IPS-NIHi11 (cell line): ENCODE measurements around the gene IQGAP2.
"Not testable (repeated sequence)": the region's sequence is repeated elsewhere in the genome, so short reads cannot be mapped to it uniquely, and the experiment has no call there.

Source experiments
- DNase-seq: peaks from one replicate; pipeline ENCODE4 v3.0.0; 2012; ENCODE audit warnings: mixed read lengths, low spot score

Gene IQGAP2

DNA sequence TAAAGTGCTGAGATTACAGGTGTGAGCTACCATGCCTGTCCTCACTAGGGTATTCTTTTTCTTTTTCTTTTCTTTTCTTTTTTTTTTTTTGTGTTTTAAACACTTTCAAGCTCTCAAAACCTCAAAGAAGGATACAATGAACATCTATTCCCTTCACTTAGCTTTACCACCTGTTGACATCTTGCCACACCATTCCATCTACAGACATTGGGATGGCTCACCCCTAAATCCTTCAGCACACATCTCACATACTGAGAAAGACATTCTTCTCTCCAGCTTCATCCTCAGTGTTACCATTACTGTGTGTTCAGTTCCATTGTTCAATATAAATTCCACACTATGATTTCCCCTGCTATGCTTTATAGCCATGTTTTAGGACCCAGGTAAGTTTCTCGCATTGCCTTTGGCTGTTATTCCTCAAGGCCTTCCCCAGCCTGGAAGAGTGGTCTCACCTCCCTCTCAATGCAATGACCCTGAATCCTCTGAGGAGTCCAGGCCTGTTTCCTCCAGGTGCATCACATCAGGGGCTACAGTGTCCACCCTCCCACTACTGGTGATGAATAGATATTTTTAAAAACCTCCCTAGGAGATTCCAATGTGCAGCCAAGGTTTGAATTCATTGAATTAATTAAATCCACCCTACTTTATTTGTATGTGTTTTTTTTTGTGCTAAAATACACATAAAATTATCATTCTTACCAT is 16.7 kb downstream of the IQGAP2 start:
- DNase-seq: no peak

DNA sequence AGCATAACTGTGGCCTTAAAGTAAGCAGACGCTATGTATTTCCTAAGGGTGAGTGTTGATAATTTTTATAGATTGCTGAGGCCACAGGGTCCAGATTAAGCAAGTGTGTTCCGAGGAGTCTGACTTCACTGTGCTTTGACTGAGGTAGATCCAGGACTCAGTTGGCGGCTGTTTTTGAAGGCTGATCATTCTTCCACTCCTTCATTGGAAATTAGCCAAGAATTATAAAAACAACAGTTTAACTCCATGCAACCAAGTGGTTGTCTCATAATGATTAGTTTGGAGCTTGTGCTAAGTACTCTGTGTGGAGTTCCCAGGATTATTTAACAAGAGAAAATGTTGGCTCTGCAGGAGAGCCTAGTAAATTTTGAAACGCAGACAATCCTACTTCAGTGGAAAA is 19.1 kb downstream of the IQGAP2 start:
- no peak for DNase-seq

DNA sequence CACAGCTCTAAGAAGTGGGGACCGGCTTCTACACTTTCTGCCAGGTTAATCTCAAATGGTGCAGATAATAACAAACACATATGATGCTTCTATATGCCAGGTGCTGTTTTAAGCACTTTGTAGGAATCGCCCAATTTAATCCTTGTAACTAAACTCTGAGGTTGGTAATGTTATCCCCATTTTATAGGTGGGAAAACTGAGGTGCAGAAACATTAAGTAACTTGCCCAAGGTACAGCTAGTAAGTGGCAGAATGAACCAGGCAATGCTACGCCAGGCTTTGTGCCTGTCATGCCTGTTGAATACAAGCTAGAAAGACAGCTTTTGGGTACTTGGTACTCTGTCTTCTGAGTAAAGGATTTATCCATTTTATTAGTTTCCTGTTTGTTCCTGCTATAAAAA is 19.7 kb downstream of the IQGAP2 start:
- DNase-seq: no peak

DNA sequence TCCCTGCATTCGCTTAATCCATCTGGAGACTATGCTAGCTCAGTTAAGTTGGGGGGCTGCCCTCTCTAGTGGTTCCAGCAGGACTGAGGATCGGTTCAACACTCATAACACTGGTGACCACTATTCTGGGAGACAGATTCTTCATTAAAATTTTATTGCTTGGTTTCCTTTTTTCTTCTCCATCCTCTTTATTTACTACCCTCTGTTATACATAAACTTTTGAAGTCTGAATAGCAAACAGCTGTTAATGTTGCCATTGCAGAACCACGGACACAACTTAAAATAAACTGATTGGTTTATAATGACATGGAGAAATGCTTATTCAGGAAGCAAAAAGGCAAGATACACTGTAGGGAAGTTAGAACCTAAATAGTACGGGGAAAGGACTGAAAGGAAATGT is 22.1 kb downstream of the IQGAP2 start:
- no peak for DNase-seq

DNA sequence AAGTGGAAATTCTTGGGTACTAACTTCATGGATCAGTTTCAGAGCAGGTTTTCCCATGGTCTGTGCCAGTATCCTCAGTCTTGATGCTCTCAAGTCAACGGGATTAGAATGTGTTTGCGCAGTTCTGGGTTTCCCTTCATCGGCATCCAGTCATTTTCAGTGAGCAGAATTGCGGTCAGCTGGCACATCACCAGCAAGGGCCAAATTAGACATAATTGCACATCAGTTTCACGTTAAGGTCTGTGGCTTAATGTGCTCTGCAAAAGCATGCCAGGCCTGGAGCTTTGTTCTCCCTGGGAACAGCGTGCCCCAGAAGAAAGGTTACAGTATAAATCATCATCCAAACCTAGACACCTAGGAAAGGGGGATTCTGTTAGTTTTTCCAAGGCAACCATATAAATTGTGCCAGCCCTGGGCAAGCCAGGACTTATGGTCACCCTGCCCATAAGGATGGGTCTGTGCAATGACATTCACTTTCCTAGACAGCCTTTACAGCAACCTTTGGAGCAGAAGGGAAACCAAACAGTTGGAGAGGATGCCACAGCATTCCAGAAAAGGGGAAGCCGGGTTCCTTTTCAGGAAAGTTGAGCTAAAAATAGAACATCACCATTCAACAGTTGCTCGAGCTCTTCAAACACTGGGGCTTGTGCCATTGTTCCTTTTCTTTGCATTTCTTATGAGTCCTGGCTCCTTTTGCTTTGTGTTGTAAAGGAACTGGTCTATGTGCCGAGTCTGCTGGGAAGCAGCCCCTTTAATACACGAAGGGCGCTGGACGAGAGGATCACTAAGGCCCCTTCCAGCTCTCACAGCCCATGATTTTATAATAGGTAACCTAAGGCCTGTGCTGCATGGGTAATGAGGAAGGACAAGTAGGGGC is 23.1 kb downstream of the IQGAP2 start:
- DNase-seq: peak; percentile 31

DNA sequence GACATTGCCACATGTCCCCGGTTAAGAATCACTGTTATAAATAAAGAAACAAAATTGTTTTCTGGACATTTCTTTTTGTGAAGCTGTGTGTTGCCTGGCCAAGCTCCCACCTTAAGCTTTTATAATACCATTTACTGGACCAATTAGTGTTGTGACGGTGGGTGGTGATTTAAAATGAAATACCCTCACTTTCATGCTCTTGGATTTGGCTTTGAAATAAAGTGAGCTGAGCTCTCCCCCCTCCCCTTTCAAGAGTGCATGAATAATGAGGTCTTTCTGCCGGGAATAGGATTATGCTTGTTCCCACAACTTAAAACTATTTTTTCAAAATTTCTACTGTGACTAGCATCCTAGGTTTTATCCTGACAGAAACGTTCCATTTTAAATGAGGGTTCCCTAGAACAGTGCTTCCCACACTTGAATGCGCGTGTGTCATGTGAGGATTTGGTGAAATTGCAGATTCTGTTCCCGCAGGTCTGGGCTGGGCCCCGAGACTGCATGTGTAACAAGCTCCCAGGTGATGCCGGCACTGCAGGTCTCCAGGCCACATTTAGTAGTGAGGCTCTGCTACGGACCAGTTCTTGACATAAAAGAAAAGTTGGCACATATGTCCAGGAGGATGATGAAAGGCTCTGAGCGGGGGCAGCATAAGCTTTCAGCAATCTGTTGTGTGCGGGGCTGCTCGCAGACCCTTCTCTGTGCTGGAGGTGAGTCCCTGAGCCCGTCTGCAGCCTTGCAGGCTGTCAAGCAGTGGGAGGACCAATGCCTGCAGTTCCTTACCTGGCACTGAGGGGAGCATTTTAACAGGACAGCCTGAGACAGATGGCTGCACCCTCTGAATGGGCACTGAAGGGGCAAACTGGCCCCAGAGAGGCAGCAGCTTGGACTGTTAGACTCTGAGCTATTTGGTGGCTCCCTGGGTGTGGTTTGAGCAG is 24.4 kb downstream of the IQGAP2 start:
- no peak for DNase-seq

DNA sequence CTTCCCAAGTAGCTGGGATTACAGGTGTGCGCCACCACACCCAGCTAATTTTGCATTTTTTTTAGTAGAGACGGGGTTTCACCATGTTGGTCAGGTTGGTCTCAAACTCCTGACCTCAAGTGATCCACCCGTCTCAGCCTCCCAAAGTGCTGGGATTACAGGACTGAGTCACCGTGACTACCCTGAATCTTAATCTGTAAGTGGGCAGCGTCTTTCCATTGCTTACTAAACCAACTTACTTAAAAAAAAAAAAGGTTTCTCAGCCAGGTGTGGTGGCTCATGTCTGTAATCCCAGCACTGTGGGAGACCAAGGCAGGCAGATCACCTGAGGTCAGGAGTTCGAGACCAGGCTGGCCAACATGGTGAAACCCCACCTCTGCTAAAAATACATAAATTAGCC is 25.5 kb downstream of the IQGAP2 start:
- not testable (repeated sequence) for DNase-seq

DNA sequence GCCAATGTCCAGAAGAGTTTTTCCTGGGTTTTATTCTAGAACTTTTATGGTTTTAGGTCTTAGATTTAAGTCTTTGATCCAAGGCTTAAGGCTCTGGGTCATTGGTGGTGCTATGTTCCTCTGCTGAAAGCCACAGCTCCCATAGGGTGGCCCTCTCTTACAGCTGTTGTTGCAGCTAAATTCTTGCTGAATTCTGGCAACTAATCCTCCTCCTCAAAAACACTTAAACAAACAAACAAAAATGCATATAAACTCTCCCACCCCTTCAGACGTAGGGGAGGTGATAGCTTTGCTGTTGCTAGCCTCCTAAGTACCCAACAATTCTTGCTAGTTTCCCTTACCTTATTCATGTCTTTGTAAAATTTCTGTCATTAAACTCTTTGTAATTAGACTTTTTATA is 30.2 kb downstream of the IQGAP2 start:
- DNase-seq: no peak

DNA sequence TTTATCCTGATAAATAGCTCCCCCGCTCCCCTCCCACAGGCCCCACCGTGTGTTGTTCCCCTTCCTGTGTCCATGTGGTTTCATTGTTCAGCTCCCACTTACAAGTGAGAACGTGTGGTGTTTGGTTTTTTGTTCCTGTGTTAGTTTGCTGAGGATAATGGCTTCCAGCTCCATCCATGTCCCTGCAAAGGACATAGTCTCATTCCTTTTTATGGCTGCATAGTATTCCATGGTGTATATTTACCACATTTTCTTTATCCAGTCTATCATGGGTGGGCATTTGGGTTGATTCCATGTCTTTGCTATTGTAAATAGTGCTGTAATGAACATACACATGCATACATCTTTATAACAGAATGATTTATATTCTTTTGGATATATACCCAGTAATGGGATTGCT is 34.4 kb downstream of the IQGAP2 start:
- not testable (repeated sequence) for DNase-seq

DNA sequence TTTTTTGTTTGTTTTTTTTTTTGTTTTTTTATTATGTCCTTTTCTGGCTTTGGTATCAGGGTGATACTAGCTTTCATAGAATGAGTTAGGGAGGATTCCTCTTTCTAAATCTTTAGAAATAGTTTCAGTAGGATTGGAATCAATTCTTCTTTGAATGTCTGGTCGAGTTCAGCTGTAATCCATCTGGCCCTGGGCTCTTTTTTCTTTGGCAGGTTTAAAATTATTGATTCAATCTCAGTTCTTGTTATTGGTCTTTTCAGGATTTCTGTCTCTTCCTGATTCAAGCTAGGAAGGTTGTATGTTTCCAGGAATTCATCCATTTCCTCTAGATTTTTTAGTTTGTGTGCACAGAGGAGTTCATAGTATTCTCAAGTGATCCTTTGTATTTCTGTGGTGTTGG is 34.9 kb downstream of the IQGAP2 start:
- no peak for DNase-seq

DNA sequence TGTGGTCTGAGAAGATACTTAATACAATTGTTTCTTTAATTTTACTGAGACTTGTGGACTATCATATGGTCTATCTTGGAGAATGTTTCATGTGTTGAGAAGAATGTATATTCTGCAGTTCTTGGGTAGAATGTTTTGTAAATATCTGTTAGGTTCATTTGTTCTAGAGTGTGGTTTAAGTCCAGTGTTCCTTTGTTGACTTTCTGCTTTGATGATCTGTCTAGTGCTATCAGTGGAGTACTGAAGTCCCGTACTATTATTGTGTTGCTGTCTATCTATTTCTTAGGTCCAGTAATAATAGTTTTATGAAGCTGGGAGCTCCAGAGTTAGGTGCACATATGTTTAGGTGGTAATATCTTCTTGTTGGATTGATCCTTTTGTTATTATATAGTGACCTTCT is 36.1 kb downstream of the IQGAP2 start:
- no peak for DNase-seq

DNA sequence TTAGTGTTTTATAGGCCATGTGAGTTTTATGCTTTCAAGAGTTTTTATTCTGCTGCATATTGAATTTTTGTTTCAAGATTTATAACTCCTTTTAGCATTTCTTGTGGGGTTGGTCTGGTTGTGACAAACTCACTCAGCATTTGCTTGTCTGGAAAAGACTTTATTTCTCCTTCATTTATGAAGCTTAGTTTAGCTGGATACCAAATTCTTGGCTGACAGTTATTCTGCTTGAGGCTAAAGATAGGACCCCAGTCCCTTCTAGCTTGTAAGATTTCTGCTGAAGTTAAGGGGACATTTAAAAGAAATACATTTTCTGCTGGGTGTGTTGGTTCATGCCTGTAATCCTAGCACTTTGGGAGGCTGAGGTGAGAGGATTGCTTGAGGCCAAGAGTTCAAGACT is 36.8 kb downstream of the IQGAP2 start:
- no peak for DNase-seq

DNA sequence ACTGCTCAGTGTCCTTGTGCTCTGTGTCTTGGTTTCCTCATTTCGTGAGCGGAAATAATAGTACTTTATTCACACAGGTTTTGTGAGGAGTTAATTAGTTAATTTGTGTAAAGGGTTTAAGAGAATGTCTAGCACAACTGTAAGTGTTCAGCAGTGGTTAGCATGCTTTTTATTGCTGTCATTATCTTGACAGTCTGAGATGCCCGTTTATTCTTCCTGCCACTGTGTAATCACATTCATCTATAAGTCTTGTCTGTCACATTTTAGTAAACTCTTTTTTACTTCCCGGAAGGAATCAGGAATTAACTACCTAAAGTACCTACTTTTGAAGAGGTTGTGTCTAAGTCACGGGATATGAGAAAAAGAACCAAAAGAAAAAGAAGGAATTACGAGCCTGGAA is 38.0 kb downstream of the IQGAP2 start:
- no peak for DNase-seq

DNA sequence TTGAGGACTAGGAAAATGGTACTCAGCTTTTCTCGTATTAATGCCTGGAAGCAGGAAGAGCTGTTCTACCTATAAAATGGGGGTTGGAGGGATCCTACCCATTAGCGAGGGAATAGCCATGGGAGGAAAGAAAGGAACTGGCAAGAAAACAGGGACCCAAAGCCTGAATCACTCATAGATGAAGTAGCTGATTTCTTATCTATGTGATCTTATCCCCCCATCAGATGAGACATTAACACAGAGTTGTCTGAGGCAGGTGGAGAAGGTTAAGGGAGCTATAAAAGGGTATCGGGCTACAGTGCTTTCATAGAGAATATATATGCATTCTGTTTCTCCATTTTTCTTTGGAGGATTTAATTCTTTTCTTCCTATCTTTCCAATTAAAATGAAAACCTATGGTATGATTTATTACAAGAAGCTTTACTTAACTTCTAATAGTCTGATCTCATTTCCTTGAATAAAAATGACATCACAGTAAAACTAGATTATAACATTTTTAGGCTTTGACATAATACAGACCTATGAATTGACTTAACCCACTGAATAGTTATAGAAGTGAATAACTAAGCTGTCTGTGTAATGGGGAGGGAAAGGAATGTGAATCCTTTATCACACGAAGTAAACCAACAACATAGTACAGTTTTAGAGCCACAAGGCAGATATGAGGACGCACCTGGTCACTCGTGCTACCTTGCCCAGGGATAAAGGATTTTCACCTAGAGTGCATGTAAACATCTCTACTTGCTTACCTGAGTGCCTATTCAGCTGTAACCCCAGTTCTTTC is 39.0 kb downstream of the IQGAP2 start:
- DNase-seq: no peak

DNA sequence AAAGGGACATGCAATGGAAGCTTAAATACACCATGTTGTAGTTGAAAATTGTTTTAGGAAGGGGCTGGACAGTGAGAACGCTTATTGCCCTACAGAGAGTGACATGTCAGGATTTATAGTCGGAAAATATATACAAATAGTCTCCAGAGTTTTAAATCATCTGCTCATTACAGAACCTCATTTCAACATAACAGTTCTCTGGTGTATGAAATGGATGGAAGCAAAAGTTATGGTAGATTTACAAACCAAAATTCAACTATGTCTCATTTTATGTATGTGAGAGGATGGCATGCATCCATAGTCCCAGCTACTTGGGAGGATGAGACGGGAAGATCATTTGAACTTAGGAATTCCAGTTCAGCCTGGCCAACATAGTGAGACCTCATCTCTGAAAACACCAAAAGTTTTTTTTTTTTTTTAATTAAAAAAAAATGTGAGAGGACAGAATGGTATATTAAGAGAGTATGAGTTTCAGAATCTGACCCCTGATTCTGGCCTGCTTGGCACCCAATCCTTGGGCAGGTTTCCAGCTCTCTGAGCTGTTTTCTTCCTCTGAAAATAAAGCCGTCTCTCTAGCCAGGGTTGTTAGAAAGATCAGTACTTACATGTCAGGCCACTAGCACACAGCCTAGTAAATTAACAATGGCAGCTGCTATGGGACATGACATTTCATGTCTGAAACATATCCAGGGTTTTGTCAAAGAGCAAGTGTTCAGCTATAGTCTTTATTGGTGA is 40.1 kb downstream of the IQGAP2 start:
- DNase-seq: no peak

DNA sequence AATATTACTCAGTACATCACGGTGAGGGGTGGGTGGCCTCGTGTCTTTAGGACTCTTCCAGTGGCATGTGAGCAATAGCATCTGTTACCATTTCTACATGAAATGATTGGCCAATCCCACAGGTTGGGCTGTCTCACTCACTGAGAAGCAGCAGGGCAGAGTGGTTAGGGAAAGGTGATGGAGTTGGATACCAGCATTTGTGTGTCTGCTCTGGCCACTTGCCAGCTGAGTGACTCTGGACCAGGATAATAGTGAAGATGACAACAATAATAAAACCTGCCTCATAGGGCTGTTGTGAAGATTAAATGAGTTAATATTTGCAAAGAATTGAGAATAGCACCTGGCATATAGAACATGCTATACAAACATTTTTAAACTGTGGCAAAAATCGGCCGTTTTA is 42.0 kb downstream of the IQGAP2 start:
- DNase-seq: no peak

DNA sequence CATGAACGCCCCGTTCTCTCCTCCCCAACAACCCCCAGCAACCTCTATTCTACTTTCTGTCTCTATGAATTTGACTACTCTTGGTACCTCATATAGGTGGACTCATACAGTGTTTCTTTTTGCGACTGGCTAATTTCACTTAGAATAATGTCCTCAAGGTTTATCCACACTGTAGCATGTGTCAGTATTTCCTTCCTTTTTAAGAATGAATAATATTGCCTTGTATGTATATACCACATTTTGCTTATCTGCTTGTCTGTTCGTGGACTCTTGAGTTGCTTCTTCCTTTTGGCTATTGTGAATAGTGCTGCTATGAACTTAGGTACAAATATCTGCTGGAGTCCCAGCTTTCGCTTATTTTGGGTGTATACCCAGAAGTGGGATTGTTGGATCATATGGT is 42.7 kb downstream of the IQGAP2 start:
- DNase-seq: no peak

DNA sequence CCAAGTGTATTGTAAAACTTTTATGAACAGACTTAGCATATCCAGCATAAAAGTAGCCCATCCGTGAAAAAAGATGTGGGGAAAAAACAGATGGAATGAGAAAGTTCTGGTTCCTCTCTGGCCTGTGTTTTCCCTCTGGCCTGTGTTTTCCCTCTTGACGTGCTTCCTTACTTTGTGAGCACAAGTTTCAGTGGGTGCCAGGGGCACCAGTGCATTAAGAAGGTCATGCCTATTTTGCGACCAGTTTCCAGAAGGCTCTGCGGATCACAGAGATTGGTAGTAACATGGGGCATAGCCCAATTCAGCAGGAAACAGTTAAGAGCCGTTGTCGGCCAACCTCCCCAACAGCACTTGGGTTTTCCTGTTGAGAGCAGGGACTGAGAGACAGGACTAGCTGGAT is 43.7 kb downstream of the IQGAP2 start:
- DNase-seq: no peak

DNA sequence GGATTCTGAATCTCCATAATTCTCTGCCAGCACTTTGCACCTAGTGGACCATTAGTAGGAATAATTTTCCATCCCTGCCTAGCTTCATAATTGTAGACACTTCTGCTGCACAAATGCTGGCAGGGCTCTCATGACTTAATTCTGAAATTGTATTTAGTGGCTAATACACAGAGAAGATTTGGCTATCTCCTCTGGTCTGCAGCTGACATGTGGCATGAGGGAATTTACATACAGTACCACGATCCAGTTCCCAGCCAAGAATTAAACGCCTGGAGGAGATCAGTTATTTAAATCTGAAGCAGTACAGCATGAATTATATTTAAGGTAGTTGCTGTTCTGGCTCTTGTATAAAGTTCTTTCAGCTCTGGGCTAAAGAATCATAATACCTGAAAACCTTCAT is 46.5 kb downstream of the IQGAP2 start:
- DNase-seq: no peak

DNA sequence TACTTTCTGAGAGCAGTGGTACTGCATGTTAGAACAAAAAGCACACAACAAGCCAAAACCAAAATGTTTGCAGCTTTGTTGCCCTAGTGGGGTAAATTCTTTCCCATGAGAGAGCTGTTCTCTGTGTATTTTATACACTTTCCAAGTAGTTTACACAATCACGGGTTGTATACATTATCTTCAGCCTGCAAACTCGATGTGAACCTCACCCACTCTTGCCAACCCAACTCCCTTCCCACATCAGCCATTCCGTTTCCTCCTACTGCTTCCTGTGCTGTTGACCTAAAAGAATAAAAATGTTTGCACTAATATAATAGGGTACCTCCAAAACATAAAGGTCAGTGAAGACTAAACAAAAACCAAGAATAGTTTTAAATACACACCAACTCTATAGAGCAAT is 47.0 kb downstream of the IQGAP2 start:
- no peak for DNase-seq
